GM12891 (cell line): ENCODE measurements around the gene SUPT20H.

Source experiments
- DNase-seq: peaks from one replicate; pipeline ENCODE4 v3.0.0; 2011; ENCODE audit warnings: low spot score; ENCODE audit not compliant: insufficient read length
- FAIRE-seq: peaks from 2 replicates; lab custom pipeline; 2011; peaks lifted over from hg19 to GRCh38; lab: Jason Lieb, UNC
- PAX5 ChIP-seq: IDR thresholded peaks from 2 replicates; pipeline ENCODE4 v1.6.1; 2011; ENCODE audit warnings: low read length, moderate library complexity, mild to moderate bottlenecking; ENCODE audit not compliant: insufficient read depth, severe bottlenecking
- POLR2A ChIP-seq: IDR thresholded peaks from 2 replicates; pipeline ENCODE4 v1.6.1; 2011; ENCODE audit warnings: low read depth, low read length, control low read depth
- POLR2AphosphoS5 ChIP-seq: IDR thresholded peaks from 2 replicates; pipeline ENCODE4 v1.6.1; 2011; ENCODE audit warnings: low read depth, low read length, control low read depth
- POU2F2 ChIP-seq: IDR thresholded peaks from 2 replicates; pipeline ENCODE4 v1.6.1; 2011; ENCODE audit warnings: low read depth, mild to moderate bottlenecking, control low read depth, low read length, moderate library complexity
- SPI1 ChIP-seq: IDR thresholded peaks from 2 replicates; pipeline ENCODE4 v1.6.1; 2011; ENCODE audit warnings: low read depth, low read length, control low read depth
- TAF1 ChIP-seq: IDR thresholded peaks from 2 replicates; pipeline ENCODE4 v1.6.1; 2011; ENCODE audit warnings: low read depth, low read length, control low read depth

Gene SUPT20H

GRCh38 chr13:36959456-36960116, 99.9 kb downstream of the SUPT20H start:
- FAIRE-seq: no peak

More at GRCh38 chr13:36959456-36960116, 99.9 kb downstream of the SUPT20H start:
- DNase-seq: no peak
- TF ChIP-seq TAF1: no peak
- TF ChIP-seq POLR2AphosphoS5: no peak
- no peak for TF ChIP-seq POLR2A
- no peak for TF ChIP-seq SPI1
- no peak for TF ChIP-seq PAX5
- TF ChIP-seq POU2F2: no peak
